Measurements from ENCODE around the gene USP1.

USP1 gene

DNA sequence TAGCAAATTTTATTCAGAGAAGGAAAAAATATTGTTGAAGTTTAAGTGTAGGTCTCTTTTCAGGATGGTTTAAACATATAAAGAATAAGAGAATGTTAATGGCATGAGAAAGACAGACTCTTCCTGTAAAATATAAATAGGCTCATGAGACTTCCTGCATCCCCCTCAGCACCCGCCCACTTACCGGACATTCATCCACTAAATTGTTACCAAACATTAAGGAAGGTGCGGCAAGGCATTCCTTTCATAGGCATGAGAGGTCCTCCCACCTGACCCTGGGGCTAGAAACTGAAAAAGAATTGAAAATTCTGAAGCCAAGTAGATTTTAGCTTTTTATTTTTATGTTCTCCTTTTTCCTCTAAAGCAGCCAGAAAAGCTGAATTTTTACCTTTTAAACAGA is 10.6 kb upstream of the USP1 start:
- no peak for DNase-seq (ENCODE audit: low read depth)

DNA sequence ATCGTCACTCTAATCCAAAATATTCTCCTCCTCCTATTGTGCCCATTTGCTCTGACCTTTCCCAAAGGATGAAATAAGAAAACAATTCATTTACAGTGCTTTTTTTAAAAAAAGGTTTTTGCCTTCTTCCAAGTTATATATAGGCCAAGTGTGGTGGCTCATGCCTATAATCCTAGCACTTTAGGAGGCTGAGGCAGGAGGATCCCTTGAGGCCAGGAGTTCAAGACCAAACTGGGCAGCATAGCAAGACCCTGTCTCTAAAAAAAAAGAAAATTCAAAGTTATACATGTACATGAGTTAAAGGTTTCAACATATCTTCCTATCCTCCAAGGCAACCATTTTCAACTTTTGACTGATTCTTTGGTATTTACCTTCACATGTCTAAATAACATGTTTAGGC is 10.1 kb upstream of the USP1 start:
- DNase-seq (ENCODE audit: low read depth): no peak

DNA sequence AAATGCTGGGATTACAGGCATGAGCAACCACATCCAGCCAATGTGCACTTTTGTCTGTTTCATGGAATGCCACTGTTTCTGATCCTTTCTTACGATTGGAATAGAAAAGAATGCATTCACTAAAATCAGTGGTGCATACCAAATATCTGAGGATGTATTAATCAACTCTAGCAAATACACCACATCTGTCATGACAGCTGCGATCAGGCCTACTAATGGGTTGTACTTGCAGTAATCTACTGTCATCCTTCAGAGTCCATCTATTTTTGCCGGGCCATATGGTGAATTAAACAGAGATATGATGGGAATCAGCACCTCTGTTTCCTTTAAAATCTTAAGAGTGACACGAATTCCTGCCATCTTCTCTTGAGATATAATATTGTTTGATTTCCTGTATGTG is 8.5 kb upstream of the USP1 start:
- no peak for DNase-seq (ENCODE audit: low read depth)

DNA sequence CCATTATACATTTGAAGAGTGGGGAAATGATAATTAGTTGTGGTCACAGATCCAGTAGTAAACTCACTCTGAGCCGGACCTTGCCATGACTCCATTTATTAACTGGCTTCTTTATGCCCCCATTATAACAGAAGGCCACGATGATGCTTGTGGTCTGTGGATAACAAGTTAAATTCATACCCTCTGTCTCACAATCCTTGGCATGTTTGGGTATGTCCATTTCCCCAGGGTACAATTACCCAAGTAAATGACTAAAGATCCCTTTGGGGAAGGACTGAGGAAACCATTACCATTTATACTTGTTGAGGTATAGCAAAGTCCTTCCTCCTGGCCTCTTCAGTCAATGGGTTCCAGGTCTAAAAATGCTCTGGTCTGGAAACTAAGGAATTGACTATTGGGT is 7.3 kb upstream of the USP1 start:
- no peak for DNase-seq (ENCODE audit: low read depth)

DNA sequence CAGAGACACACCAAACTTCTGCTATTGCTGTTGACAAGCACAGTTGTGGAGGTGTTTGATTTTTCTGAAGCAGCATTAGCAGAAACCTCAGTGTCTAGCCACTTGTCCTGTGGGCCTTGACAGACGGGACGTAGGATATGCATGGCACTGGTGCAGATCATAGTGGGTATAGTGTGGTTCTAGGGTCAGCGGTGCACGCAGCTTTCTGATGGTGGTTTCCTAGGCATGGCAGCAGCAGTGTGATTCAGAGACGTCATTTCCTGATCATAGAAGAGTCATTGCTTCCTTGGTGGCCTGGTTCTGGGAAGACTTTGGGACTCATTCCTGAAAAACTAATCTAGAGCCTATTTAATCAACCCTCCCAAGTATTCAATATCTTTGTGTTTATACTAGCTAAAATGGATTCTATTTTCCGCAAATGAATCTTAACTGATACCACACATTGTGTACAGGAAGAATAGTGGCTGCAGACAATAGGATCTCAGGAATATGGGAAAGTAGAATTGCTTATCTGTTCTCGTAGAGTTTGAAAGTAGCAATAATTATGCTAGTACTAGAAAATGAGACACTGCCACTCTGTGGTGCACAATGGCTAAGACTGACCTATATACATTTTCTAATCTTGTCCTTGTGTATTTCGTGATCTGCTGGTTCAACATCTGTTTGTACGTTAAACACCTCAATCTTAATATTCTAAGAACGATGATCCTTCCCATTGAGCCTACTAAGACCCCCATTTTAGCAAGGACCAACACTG is 2.8 kb upstream of the USP1 start:
- no peak for DNase-seq (ENCODE audit: low read depth)

DNA sequence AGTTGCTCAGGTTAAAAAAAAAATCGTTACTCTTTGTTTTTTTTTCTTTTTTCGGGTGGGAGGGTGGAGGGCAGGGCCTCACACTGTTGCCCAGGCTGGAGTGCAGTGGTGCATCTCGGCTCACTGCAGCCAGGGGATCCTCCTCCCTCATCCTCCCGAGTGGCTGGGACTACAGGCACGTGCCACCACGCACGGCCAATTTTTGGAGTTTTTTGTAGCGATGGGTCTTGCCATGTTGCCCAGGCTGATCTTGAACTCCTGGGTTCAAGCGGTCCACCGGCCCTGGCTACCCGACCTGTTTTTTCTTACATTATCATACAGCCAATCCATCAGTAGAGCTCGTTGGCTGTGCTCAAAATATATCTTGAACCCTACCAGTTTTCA is 2.2 kb upstream of the USP1 start:
- DNase-seq (ENCODE audit: low read depth): no peak

DNA sequence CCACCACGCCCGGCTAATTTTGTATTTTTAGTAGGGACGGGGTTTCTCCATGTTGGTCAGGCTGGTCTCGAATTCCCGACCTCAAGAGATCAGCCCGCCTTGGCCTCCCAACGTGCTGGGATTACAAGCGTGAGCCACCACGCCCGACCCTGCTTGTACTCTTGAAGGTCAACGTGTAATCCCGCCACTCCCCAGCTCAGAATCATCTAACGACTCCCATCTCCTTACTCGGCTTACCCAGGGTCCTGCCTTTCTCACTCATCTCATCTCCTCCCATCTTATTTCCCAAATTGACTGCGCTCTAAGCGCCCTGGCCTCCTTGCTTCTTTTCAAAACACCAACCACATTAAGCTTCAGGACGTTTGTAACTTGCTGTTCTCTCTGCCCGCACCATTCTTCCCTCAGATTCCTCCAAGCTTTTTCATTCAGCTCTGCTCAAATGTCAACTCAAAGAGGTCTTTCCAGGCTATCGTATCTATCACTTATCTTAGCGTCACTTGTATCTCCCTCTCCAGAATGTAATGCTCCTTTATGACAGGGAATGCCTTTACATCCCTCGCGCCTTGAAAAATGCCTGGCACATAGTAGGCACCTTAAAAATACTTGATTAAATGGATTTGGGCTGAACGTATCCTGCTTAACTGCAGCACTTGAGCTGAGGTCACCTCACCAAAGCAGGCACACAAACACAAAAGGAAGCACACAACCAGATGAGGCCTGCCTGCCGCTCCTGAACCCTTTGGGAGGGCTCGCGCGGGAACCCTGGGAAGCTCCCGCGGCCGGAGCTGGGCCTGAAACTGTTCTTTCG is 1.4 kb upstream of the USP1 start:
- no peak for DNase-seq (ENCODE audit: low read depth)

DNA sequence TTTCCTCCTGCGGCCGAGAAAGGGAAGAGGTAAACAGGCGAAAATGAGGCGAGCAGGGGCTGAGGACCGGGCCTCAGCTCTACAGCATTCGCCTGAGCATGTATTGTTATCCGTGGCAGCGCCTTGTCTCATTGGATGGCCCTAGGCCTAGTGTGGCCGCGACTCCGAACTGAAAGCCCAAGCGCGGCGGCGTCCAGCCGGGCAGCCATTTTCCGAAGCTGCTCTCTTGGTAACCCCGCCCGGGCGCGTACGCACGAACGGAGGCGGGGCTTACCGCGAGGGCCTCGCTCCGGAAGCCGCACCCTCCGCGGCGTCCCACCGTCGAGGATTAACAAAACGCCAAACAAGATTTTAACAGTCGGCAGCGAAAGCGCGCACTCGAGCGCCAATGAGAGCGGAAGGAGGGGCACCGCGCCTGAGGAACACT is 797 bp upstream of the USP1 start:
- DNase-seq (ENCODE audit: low read depth): peak; percentile 95

DNA sequence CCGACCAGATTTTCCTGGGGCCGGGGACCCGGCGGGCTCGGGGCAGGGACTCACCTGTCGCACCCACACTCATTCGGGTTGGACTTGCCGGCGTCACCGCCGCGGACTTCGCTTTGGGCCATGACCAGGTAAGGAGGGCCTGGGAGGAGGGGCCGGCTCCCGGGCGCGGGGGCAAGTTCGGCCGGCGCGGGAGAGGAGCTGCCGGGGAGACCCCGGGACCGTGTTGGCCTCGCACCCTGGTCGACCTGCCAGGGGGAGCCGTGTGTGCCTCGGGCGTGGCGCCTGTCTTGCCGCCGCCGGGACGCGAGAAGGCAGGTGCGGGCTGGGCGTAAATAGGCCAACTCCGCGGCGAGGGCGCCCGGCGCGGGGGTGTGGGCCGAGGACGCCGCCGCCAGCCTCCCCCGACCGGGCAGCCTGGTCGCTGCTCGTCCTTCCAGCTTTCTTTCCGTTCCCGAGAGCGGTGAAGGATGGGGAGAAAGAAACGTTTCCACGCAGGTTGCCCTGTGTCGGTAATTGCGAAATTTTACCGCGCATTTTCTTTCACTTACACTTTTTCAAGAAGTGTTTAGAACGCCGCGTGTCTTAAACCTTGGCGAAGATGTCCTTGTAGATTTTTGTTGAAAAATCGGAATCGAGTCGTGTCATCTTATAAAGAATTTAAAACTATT is 558 bp downstream of the USP1 start:
- peak; percentile 32 for DNase-seq (ENCODE audit: low read depth)

DNA sequence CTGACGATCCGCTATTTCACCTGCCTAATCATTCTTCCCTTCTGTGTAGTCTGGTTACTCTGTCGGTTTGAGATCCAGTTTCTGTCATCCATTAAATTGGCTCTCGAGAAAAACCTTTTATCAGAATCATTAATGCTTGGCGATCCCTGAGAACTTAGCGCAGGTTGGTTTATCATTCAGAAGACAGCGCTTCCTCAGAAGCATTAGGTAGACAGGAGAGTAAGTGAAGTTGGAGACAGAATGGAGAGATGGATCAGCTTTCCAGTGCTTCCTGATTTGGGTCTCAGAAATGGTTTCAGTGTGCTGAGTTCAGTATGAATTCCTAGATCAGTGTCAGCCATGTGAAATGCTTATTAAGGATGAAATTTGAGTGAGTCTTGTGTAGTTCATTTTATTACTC is 1.3 kb downstream of the USP1 start:
- DNase-seq (ENCODE audit: low read depth): no peak

DNA sequence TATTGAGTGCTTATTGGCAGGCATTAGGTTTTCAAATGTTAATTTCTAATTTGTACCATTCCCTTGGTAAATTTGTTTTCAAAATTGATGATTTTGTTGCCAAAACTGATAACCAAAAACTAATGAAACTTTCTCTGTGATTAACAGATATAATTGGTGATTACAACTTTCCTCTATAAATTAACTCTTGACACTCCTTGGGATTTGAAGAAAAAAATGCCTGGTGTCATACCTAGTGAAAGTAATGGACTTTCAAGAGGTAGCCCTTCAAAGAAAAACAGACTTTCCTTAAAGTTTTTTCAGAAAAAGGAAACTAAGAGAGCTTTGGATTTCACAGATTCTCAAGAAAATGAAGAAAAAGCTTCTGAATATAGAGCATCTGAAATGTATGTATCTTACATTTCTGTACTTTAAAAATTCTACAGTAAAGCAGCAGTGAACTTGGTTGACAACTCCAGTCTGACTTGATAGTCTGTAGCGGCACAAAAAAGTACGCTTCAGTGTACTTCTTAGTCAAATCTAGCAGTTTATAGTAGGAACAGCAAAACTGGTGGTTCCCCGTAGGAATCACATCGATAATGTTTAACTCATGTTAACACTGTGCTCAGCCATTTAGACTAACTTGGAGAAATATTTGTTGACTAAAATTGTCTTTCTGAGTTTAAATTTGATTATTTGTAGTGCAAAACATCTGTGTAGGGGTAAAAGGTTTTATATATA is 3.0 kb downstream of the USP1 start:
- no peak for DNase-seq (ENCODE audit: low read depth)

DNA sequence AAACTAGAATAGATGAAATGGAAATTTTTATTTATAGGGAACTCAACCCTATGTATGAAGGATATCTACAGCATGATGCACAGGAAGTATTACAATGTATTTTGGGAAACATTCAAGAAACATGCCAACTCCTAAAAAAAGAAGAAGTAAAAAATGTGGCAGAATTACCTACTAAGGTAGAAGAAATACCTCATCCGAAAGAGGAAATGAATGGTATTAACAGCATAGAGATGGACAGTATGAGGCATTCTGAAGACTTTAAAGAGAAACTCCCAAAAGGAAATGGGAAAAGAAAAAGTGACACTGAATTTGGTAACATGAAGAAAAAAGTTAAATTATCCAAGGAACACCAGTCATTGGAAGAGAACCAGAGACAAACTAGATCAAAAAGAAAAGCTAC is 7.9 kb downstream of the USP1 start:
- no peak for DNase-seq (ENCODE audit: low read depth)

DNA sequence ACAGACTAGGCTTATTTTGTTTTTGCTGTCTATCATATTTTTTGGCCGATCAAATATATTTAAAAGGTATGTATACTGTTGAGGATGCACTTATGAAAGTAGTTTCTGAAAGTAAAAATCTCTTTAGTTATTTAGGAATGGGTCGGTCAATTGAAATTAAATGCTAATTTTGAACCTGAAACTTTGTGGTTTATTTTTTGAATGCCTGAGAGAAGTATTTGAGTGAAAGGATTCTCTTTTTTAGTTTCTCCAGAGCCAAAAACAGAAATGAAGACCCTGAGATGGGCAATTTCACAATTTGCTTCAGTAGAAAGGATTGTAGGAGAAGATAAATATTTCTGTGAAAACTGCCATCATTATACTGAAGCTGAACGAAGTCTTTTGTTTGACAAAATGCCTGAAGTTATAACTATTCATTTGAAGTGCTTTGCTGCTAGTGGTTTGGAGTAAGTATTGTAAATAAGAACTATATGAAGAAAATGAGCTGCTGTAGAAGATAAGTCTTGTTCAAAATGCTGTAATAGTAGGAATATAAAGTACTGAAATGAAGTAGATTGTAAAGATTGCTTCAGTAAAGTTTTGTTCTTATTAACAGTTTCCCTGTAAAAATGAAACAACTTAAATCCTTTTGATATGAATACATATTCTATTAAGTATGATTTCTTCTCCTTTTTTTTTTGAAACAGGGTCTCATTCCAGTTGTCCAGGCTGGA is 11.5 kb downstream of the USP1 start:
- DNase-seq (ENCODE audit: low read depth): no peak

DNA sequence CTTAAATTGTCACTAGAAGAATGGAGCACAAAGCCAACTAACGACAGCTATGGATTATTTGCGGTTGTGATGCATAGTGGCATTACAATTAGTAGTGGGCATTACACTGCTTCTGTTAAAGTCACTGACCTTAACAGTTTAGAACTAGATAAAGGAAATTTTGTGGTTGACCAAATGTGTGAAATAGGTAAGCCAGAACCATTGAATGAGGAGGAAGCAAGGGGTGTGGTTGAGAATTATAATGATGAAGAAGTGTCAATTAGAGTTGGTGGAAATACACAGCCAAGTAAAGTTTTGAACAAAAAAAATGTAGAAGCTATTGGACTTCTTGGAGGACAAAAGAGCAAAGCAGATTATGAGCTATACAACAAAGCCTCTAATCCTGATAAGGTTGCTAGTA is 13.5 kb downstream of the USP1 start:
- DNase-seq (ENCODE audit: low read depth): no peak

DNA sequence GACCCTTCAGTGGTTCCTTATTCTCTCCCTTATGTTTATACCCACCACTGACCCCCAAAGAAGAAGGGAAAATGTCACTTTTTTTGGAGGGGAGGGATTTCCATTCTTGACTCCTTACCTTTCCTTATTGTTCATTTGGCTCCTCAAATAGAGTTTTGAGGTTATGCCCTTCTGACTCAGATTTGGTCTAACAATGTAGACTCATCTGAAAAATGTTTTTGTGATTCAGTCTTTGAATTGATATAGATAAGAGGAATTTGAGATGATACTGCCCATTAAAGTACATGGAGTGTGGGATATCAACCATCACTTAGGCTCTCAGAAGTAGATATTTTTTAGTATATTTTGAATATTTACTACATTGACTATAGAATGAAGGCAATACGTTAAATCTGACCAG is 16.1 kb downstream of the USP1 start:
- no peak for DNase-seq (ENCODE audit: low read depth)

DNA sequence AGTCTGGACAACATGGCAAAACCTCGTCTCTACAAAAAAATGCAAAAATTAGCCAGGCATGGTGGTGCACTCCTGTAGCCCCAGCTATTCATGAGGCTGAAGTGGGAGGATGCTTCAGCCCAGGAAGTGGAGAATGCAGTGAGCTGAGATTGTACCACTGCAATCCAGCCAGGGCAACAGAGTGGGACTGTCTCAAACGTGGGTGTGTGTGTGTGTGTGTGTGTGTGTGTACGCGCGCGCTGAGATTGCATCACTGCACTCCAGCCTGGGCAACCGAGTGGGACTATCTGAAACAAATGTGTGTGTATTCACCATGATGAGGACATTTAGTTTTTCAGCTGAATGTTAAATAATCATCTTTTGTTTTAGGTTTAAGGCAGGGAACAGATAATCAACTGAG is 21.1 kb downstream of the USP1 start:
- no peak for DNase-seq (ENCODE audit: low read depth)

DNA sequence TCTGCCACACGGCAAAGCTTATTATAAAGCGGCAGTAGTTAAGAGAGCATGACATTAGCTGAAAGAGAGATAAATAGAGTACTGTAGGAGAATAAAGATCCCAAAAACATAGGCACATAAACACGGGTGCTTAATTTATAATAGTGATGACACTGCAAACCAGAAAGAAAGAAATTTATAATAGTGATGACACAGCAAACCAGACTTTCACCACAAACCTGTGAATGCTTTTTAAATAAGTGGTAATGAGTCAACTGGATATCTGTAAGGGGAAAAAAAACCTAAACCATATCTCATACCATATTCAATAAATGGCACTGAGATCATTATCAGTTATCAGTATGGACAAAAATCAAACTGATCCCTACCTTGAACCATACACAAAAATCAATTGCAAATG is 25.5 kb downstream of the USP1 start:
- DNase-seq (ENCODE audit: low read depth): no peak

DNA sequence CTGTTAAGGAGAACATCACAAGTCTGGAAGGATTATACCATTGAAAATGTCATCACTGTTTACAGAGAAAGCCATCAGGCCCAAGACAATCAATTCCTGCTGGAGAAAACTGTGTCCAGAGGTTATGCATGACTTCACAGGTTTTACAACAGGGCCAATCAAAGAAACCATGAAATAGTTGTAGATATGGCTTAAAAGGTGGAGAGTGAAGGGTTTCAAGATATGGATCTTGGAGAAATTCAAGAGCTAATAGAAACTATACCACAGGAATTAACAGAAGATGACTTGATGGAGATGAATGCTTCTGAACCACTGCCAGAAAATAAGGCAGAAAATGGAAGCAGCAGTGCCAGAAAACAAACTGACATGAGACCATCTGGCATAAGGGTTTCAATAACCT is 30.2 kb downstream of the USP1 start:
- no peak for DNase-seq (ENCODE audit: low read depth)

DNA sequence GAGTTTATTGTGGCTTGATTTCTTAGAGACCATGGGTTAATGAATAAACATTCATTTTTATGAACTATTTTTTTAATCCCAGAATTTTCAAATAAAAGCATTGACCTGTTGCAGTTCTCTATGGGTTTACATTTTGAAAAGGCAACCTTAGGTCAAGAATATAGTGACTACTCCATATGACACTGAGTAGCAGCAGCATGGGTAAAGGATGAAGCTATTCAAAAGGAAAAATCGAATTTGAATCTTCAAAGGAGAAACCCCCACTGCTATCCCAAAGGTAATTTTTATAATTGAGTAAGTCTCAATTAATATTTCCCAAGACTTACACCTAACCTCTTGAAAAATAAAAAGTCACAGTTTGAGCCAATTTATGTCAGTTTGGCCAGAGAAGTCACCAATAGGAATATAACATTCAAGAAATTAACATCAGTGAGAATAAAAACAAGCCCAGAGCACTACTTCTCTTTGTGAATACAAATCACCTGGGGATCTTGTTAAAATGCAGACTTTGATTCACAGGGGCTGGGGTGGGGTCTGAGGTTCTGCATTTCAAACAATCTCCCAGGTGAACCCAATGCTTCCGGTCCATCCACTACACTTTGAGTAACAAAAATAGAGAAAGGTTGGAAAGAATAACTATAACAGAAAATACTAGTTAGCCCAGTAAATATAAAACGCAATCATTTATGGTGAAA is 39.8 kb downstream of the USP1 start:
- DNase-seq (ENCODE audit: low read depth): no peak

DNA sequence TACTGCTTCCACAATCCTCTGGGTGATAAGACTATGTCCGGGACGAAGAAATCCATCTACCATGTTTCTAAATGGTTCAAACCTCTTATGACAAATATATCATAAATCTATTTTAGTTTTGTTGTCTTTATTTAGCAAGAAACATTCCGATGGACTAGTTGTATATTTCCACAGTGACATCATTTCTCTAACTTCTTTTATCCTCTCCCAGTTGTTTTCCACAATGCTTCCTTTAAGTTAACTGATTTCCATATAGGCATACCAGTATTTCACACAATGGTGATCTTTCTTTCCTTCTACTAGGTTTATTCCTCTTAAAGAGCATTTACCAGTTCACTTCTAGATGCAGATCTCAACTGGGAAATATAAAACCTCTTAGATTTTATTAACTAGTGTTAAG is 44.8 kb downstream of the USP1 start:
- DNase-seq (ENCODE audit: low read depth): no peak

DNA sequence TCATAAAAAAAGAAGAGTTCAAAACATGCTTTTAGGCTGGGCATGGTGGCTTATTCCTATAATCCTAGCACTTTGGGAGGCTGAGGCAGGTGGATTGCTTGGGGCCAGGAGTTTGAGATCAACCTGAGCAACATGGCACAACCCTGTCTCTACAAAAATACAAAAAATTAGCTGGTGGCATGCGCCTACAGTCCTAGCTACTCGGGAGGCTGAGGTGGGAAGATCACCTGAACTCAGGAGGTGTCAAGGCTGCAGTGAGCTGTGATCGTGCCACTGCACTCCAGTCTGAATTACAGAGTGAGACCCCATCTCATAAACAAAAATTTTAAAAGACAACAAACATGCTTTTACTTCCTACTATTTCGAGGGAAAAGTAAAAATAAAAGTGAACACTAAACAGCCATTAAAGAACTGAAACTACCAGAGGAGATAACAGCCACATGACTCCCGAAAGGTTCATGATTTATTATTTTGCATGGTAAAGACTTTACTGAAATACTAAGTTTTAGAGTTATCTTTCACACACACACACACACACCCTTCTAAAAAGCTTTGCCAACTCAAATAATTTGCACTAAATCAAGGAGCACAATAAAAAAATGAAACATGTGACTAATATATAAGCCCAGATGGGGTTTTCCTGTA is 48.1 kb downstream of the USP1 start:
- DNase-seq (ENCODE audit: low read depth): no peak
